ENCODE data around the gene FTCDNL1.

- TF ChIP-seq, protein P1, sequence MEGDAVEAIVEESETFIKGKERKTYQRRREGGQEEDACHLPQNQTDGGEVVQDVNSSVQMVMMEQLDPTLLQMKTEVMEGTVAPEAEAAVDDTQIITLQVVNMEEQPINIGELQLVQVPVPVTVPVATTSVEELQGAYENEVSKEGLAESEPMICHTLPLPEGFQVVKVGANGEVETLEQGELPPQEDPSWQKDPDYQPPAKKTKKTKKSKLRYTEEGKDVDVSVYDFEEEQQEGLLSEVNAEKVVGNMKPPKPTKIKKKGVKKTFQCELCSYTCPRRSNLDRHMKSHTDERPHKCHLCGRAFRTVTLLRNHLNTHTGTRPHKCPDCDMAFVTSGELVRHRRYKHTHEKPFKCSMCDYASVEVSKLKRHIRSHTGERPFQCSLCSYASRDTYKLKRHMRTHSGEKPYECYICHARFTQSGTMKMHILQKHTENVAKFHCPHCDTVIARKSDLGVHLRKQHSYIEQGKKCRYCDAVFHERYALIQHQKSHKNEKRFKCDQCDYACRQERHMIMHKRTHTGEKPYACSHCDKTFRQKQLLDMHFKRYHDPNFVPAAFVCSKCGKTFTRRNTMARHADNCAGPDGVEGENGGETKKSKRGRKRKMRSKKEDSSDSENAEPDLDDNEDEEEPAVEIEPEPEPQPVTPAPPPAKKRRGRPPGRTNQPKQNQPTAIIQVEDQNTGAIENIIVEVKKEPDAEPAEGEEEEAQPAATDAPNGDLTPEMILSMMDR (IDR thresholded peaks at IDR 0.05): no peak
- TF ChIP-seq POLR2A (IDR thresholded peaks at IDR 0.05): no peak
Measured at GRCh38 chr2:199756743-199757142, 94.2 kb downstream of the FTCDNL1 start.

All from body of pancreas (tissue), 4 donors.